ENCODE results near the gene HOXA1. TPM values are rescaled to one million over a fixed set of nuclear protein-coding genes. Genes with fewer than 3 reads are reported as not detected.

HOXA1 gene
- 0.28 TPM in 1 of 2 replicates, not detected in the other for total RNA-seq

GRCh38 chr7:27095897-27096767 lies at the start of gene HOXA1:
HOXA1 (minus strand) TSS chr7:27096000; CDS start chr7:27095912, 88 bp downstream.

GRCh38 chr7:27143023-27143949 lies 47.5 kb upstream of the HOXA1 start, which contains the start of gene HOXA5:
HOXA5 (minus strand) TSS chr7:27143681; CDS start chr7:27143607, 74 bp downstream.

GRCh38 chr7:27130540-27131389 lies 35.0 kb upstream of the HOXA1 start, which contains the start of gene HOXA4:
HOXA4 (minus strand) TSS chr7:27130757; CDS start chr7:27130733, 24 bp downstream.

GRCh38 chr7:27102581-27103442 lies 7.0 kb upstream of the HOXA1 start, which contains the start of gene HOXA2:
HOXA2 (minus strand) TSS chr7:27102683; CDS start chr7:27102500, 183 bp downstream.

Other genes with a start within 250 kb of the HOXA1 start
- gene SKAP2, start 231.4 kb downstream of the HOXA1 start, total RNA-seq, result 5.4 and 5.7 TPM in 2 replicates
- gene HOXA2, start 6.7 kb upstream of the HOXA1 start, total RNA-seq, result not detected in 2 replicates
- gene HOXA4, start 34.8 kb upstream of the HOXA1 start, total RNA-seq, result not detected in 2 replicates
- not detected in 2 replicates for gene HOXA5, start 47.7 kb upstream of the HOXA1 start, total RNA-seq
- not detected in 2 replicates for gene HOXA6, start 51.8 kb upstream of the HOXA1 start, total RNA-seq
- gene HOXA3, start 56.6 kb upstream of the HOXA1 start, total RNA-seq, result not detected in 2 replicates
- not detected in 2 replicates for gene HOXA7, start 60.7 kb upstream of the HOXA1 start, total RNA-seq
- gene HOXA9, start 69.5 kb upstream of the HOXA1 start, total RNA-seq, result 0.21 TPM in 1 of 2 replicates, not detected in the other
- gene HOXA10, start 78.3 kb upstream of the HOXA1 start, total RNA-seq, result not detected in 2 replicates
- gene HOXA11, start 89.2 kb upstream of the HOXA1 start, total RNA-seq, result not detected in 2 replicates
- not detected in 2 replicates for gene HOXA13, start 104.1 kb upstream of the HOXA1 start, total RNA-seq
- not detected in 2 replicates for gene EVX1, start 146.8 kb upstream of the HOXA1 start, total RNA-seq

All from airway epithelial cell (primary cell).